Measurements from ENCODE around the gene FRAT1. TPM values are rescaled to one million over a fixed set of nuclear protein-coding genes. Genes with fewer than 3 reads are reported as not detected.

Gene FRAT1
- polyA plus RNA-seq, 2 of the 4 experiments (the other 2 are of a cell fraction): 1.5 to 2.3 TPM

- peak; percentile 58; the same call in 1 of the 3 replicates for TF ChIP-seq BCL3 (IDR thresholded peaks at IDR 0.05)
- TF ChIP-seq JUN (IDR thresholded peaks at IDR 0.05): peak in 1 of 2 experiments; percentile 91; a peak in 3 of 5 replicates
- peak; percentile 11; the same call in 1 of the 2 replicates for TF ChIP-seq EHF (CRISPR knock-in tag; IDR thresholded peaks at IDR 0.05)
- no peak for TF ChIP-seq HOXB5 (CRISPR knock-in tag; IDR thresholded peaks at IDR 0.05)
- 0 out of 2 replicates have a peak, but pooled peaks have one; percentile 61 for TF ChIP-seq TFCP2L1 (CRISPR knock-in tag; IDR thresholded peaks at IDR 0.05)
- TF ChIP-seq POLR2A (IDR thresholded peaks at IDR 0.05; ENCODE audit: low read length): peak; percentile 72
- peak; percentile 21 for TF ChIP-seq MAFK (IDR thresholded peaks at IDR 0.05; ENCODE audit: partially characterized antibody)
- TF ChIP-seq SMC3 (IDR thresholded peaks at IDR 0.05): 0 out of 3 replicates have a peak, but pooled peaks have one; percentile 28
Measured at GRCh38 chr10:97292097-97292861, 26.8 kb upstream of the FRAT1 start, which contains the start of gene ARHGAP19 (continued).

DNA sequence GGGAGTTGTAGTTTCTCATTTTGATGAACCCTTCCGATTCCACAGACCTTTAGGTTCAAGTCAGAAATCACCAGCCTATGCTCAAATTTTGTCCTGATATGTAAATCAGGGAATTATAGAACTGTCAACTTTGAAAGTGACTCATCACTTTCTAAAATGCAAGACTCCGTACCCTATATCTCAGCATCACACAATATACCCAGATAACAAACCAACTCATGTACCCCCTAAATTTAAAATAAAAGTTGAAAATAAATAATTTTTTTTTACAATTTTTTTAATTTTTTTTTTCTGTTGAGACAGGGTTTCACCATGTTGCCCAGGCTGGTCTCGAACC lies 26.2 kb upstream of the FRAT1 start:
- TF ChIP-seq FOSL2 (IDR thresholded peaks at IDR 0.05) (no peak), FOSL2 (CRISPR knock-in tag; IDR thresholded peaks at IDR 0.05) (peak; percentile 60; the same call in 1 of the 2 replicates), PHF8 (IDR thresholded peaks at IDR 0.05; ENCODE audit: borderline replicate concordance, low read depth) (no peak), CEBPB (IDR thresholded peaks at IDR 0.05) (no peak), EHF (CRISPR knock-in tag; IDR thresholded peaks at IDR 0.05) (no peak), NFE2L2 (conservative IDR thresholded peaks at IDR 0.05; ENCODE audit: low read length) (peak; percentile 41), SREBF2 (IDR thresholded peaks at IDR 0.05) (no peak), KDM5A (IDR thresholded peaks at IDR 0.05) (no peak), TFCP2L1 (CRISPR knock-in tag; IDR thresholded peaks at IDR 0.05) (no peak), POLR2A (IDR thresholded peaks at IDR 0.05; ENCODE audit: low read length) (no peak), RARB (CRISPR knock-in tag; IDR thresholded peaks at IDR 0.05) (no peak)
- H3K4me3 ChIP-seq: no peak overlapping the region
- H3K4me2 ChIP-seq: peak overlapping the region; percentile 62
- ChIA-PET POLR2A (interaction anchor here (1.0 kb wide), 2 partner anchors 12 to 26 kb away, joined by 3 read pairs; partner anchors contain the start of gene FRAT1), CTCF (interaction anchor here (1.0 to 3.6 kb wide), 4 partner anchors 14 to 37 kb away, joined by 3 to 28 read pairs (median 4); no protein-coding TSS in a partner anchor)
- DNase-seq (ENCODE audit: low read depth in 1 of 2, low spot score in 1 of 2) (no peak), FAIRE-seq (no peak), ATAC-seq (no peak)
- peak overlapping the region in 1 of 2 experiments; percentile 44; a peak in 1 of 6 replicates for H3K27ac ChIP-seq
- no peaks in the 10 kb centered on the region for H3K9me3 ChIP-seq
- H3K4me1 ChIP-seq: peaks cover 17% of the 10 kb centered on the region
- WGBS (ENCODE audit: missing lambda C conversion rate): 44% methylated on average over 3 of the region's 3 CpGs

- H3K4me3 ChIP-seq: no peak overlapping the region
- WGBS (ENCODE audit: missing lambda C conversion rate): 39% methylated on average over 8 of the region's 8 CpGs
- DNase-seq (ENCODE audit: low read depth in 1 of 2, low spot score in 1 of 2) (peak in 1 of 2 experiments; percentile 21), FAIRE-seq (no peak), ATAC-seq (peak; percentile 73 to 80; a peak in 5 of 6 replicates)
- peak overlapping the region; percentile 55 for H3K4me2 ChIP-seq
- ChIA-PET POLR2A (no interaction called here), CTCF (interaction anchor here (1.1 to 2.1 kb wide), 3 partner anchors 20 to 31 kb away, joined by 3 to 5 read pairs (median 3); no protein-coding TSS in a partner anchor)
- no peaks in the 10 kb centered on the region for H3K9me3 ChIP-seq
- H3K4me1 ChIP-seq: peaks cover 15% of the 10 kb centered on the region
- TF ChIP-seq TFCP2L1 (CRISPR knock-in tag; IDR thresholded peaks at IDR 0.05): no peak
- peak; percentile 78 to 88 for TF ChIP-seq CEBPB (IDR thresholded peaks at IDR 0.05)
- TF ChIP-seq KDM1A (IDR thresholded peaks at IDR 0.05; ENCODE audit: low read depth): 0 out of 2 replicates have a peak, but pooled peaks have one; percentile 36
- no peak for TF ChIP-seq CBX2 (IDR thresholded peaks at IDR 0.05; ENCODE audit: borderline replicate concordance, low read depth)
- H3K27ac ChIP-seq: peak overlapping the region; percentile 38 to 63; a peak in 4 of 6 replicates
Measured at GRCh38 chr10:97297556-97298222, 21.4 kb upstream of the FRAT1 start.

DNA sequence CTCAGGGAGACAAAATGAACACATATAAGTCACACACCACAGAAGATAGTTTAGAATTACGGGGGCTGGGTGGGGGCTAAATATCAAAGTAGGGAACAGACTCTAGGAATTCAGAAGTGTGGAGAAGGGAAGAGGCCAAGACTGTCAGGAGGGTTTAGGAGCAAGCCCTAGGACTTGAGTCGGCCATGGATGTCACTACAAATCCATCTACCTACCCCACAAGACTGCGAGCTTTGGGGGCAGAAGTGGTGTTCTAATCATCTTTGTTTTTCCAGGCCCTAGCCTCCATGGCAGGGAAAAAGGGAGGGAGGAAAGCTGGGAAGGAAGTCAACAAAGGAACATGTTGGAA lies 20.9 kb upstream of the FRAT1 start:
- peak overlapping the region; percentile 55 for H3K4me2 ChIP-seq
- H3K4me3 ChIP-seq: no peak overlapping the region
- POLR2A ChIA-PET: no interaction called here
- H3K9me3 ChIP-seq: no peaks in the 10 kb centered on the region
- H3K27ac ChIP-seq: peak overlapping the region; percentile 38 to 63; a peak in 4 of 6 replicates
- ATAC-seq (peak; percentile 41 to 59; a peak in 4 of 6 replicates), FAIRE-seq (no peak), DNase-seq (ENCODE audit: low read depth in 1 of 2, low spot score in 1 of 2) (no peak)
- TF ChIP-seq, protein P1, sequence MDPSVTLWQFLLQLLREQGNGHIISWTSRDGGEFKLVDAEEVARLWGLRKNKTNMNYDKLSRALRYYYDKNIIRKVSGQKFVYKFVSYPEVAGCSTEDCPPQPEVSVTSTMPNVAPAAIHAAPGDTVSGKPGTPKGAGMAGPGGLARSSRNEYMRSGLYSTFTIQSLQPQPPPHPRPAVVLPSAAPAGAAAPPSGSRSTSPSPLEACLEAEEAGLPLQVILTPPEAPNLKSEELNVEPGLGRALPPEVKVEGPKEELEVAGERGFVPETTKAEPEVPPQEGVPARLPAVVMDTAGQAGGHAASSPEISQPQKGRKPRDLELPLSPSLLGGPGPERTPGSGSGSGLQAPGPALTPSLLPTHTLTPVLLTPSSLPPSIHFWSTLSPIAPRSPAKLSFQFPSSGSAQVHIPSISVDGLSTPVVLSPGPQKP (IDR thresholded peaks at IDR 0.05; ENCODE audit: low read depth, low read length): no peak
- TF ChIP-seq TFCP2L1 (CRISPR knock-in tag; IDR thresholded peaks at IDR 0.05) (no peak), SREBF2 (IDR thresholded peaks at IDR 0.05) (no peak)
- H3K4me1 ChIP-seq: peaks cover 15% of the 10 kb centered on the region
- WGBS (ENCODE audit: missing lambda C conversion rate): 69% methylated on average over 3 of the region's 3 CpGs
- CTCF ChIA-PET: no interaction called here

Measured in A549 (cell line).